GM12864 (cell line): ENCODE results near the gene SULF2.

ENCODE experiments used
- DNase-seq: peaks from one replicate; pipeline ENCODE4 v3.0.0-alpha.2; 2011; ENCODE audit warnings: low read depth
- H3K4me3 ChIP-seq: 2 replicates; pipeline ENCODE4 v1.5.1; 2011; ENCODE audit warnings: mild to moderate bottlenecking, low read depth, low read length, control low read depth
- CTCF ChIP-seq: IDR thresholded peaks from 2 replicates; pipeline ENCODE4 v1.5.1; 2011; ENCODE audit warnings: low read depth, mild to moderate bottlenecking, moderate library complexity, low read length, control low read depth, inconsistent platforms; ENCODE audit errors: missing control alignments

The SULF2 gene

GRCh38 chr20:47818016-47818415, 32.7 kb upstream of the SULF2 start:
- no peak for TF ChIP-seq CTCF
- DNase-seq: no peak
- no peak overlapping the region for H3K4me3 ChIP-seq

- TF ChIP-seq CTCF: no peak
- DNase-seq: no peak
- no peak overlapping the region for H3K4me3 ChIP-seq
Measured at GRCh38 chr20:47817573-47817972, 32.3 kb upstream of the SULF2 start.

GRCh38 chr20:47816487-47817451, 31.5 kb upstream of the SULF2 start:
- no peak for DNase-seq
- TF ChIP-seq CTCF: no peak
- no peak overlapping the region for H3K4me3 ChIP-seq

GRCh38 chr20:47815866-47816265, 30.6 kb upstream of the SULF2 start:
- no peak for DNase-seq
- no peak for TF ChIP-seq CTCF
- no peak overlapping the region for H3K4me3 ChIP-seq

GRCh38 chr20:47815416-47815806, 30.1 kb upstream of the SULF2 start:
- H3K4me3 ChIP-seq: no peak overlapping the region
- DNase-seq: no peak
- TF ChIP-seq CTCF: no peak

- TF ChIP-seq CTCF: no peak
- H3K4me3 ChIP-seq: no peak overlapping the region
- DNase-seq: no peak
Measured at GRCh38 chr20:47814632-47815415, 29.5 kb upstream of the SULF2 start.
